Fibroblast of villous mesenchyme (primary cell): Measurements from ENCODE around the gene ASAP2. TPM values are rescaled to one million over a fixed set of nuclear protein-coding genes. Genes with fewer than 3 reads are reported as not detected.

Experiments used
- DNase-seq: peaks from one replicate; pipeline ENCODE4 v3.0.0-alpha.2; 2010; ENCODE audit warnings: low read depth
- H3K4me3 ChIP-seq: 2 replicates; pipeline ENCODE4 v1.5.1; 2011; ENCODE audit warnings: low read depth, mild to moderate bottlenecking, low read length
- total RNA-seq: library from RNA; depleted of rRNA; stranded (reverse); fragments of >200 nt; gene quantifications from 2 replicates; pipeline ENCODE4 v1.2.3, GENCODE V29; 2012
- TF ChIP-seq, protein P1 (sequence below): IDR thresholded peaks from 2 replicates; pipeline ENCODE4 v1.5.1; 2012; ENCODE audit warnings: low read depth, mild to moderate bottlenecking, low read length; ENCODE audit not compliant: insufficient read depth

ASAP2 gene
- total RNA-seq, 1 donor = 66.5 TPM

GRCh38 chr2:9398881-9399780 lies 192.5 kb downstream of the ASAP2 start:
- DNase-seq = peak; percentile 84
- H3K4me3 ChIP-seq = no peak overlapping the region
- TF ChIP-seq, protein P1, sequence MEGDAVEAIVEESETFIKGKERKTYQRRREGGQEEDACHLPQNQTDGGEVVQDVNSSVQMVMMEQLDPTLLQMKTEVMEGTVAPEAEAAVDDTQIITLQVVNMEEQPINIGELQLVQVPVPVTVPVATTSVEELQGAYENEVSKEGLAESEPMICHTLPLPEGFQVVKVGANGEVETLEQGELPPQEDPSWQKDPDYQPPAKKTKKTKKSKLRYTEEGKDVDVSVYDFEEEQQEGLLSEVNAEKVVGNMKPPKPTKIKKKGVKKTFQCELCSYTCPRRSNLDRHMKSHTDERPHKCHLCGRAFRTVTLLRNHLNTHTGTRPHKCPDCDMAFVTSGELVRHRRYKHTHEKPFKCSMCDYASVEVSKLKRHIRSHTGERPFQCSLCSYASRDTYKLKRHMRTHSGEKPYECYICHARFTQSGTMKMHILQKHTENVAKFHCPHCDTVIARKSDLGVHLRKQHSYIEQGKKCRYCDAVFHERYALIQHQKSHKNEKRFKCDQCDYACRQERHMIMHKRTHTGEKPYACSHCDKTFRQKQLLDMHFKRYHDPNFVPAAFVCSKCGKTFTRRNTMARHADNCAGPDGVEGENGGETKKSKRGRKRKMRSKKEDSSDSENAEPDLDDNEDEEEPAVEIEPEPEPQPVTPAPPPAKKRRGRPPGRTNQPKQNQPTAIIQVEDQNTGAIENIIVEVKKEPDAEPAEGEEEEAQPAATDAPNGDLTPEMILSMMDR = no peak

DNA sequence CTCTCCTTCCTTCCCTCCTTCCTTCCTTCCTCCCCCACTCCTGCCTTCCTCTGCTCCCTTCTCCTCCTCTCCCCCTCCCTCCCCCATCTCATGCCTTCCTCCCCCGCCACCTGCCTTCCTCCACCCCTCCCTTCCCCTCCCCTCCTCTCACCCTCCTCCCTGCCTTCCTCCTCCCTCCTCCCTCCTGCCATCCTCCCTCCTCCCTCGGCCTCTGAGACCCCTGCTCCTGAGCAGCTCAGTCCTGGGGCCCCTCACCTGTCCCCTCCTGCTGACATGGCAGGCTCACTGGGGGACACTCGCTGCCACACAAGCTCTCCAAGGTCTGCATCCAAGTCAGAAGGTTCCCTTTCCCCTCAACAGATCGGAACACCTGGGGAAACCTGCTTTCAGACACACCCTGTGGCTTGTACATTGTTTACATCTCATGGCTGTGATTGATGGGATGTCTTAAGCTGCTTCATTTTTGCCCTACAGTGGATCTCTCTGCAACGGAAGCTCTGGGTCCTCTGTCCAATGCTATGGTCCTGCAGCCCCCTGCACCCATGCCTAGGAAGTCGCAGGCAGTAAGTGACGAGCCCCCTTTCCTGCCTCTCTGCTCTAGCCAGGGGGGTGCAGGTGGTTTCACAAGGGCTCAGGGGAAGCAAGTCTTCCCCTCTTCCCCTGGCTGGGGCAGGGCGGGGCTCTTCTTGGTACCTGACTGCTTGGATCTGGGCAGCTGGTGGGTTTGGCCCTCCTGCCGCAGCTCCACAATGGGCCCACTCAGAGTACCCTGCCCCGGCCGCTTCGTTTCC lies 193.9 kb downstream of the ASAP2 start:
- H3K4me3 ChIP-seq = no peak overlapping the region
- no peak for DNase-seq
- TF ChIP-seq, protein P1 = no peak

DNA sequence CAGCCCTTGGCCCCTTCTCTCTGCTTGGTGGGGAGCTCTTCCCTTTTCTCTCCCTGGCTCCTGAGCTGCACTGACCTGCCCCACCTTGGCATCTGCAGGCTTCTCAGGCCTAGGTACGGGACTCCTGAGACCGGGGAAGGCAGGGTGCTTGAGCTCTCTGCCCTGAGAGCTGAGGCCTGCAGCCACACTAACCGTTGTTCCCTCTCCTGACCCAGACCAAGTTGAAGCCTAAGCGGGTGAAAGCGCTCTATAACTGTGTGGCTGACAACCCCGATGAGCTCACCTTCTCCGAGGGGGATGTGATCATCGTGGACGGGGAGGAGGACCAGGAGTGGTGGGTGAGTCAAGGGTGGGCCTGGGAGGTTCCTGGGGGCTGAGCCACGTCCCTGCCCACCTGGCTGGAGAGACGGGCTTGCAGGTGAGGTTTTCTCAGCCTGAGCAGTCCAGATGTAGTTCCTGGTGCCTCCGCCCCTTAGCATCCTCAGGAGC lies 194.5 kb downstream of the ASAP2 start:
- no peak overlapping the region for H3K4me3 ChIP-seq
- TF ChIP-seq, protein P1 = no peak
- no peak for DNase-seq

DNA sequence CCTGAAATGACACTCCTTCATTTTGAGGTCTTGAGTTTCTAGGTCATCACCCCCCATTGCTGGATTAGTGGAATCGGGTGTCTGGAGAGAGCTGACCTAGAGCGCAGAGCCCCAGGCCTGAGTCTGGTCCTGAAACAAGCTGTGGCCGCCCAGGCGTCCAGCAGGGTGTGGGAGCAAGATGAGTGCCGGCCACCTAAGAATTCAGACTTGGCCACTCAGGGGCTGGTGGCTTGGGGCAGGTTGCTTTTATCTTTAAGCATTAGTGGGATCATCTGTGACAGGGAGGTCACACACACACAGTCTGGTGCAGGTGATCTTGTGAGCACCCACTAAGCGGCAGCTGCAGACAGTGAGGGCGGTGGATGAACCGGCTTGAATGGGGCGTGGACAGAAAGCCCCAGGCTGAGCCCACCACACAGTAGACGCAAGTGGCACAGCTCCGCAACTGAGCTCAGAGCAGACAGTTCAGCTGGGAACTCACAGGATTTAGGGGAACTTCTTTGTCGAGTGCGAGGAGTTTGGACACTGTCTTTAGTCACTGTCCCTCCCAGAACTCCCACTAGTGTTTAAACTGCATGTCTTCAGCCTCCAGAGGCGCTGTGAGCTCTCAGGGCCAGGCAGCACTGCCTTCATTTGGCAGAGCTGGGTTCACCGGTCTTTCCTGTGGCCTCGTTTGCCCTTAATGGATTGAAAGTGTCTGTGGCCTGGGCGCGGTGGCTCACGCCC lies 195.2 kb downstream of the ASAP2 start:
- no peak for DNase-seq
- no peak overlapping the region for H3K4me3 ChIP-seq
- TF ChIP-seq, protein P1 = no peak

DNA sequence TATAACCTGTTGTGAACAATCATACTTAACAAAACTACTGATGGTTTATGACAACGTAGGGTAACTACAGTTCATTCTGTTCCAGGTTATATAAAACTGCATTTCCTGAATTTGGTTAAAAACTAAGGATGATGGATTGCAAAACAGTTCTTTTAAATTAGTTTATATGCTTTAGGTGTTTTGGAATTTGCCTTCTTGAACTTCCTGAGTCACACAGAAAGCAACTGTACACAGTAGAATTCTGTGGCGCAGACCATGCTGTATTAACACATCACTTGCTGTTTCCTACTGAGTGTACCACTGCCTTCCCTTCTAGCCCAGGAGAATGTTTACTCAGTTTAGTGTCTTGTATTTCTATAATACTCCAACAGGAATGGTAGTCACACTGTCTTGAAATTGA lies 197.3 kb downstream of the ASAP2 start:
- TF ChIP-seq, protein P1 = no peak
- H3K4me3 ChIP-seq = no peak overlapping the region
- DNase-seq = peak; percentile 76

DNA sequence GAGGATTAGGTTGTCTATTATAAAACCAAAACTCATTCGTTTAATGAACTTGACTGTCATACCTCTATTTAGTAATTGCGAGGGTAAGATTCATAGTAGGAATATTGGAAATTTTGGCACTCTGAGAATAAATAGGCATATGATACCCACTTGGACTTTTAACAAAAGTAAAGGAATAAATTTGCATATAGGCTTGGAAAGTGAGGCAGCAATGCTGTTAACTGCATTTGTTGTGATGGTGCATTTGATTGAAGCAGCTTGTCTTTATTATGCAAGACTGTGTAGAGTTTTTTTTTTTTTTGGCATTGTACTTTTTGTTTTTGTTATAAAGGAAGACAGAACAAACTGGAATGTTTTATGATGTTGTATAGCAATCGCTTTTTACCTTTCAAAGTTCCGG lies 197.8 kb downstream of the ASAP2 start:
- TF ChIP-seq, protein P1 = no peak
- no peak overlapping the region for H3K4me3 ChIP-seq
- no peak for DNase-seq
